HepG2 (cell line): Measurements from ENCODE around the gene ITCH.

Experiments used
- AHR ChIP-seq: IDR thresholded peaks from 2 replicates; pipeline ENCODE4 v1.6.1; 2018; ENCODE audit warnings: missing genetic modification reagents, missing compliant biosample characterization
- CREB3 ChIP-seq: sonication (generic); formaldehyde crosslinking; IDR thresholded peaks from 2 replicates; pipeline ENCODE4 v1.5.0; 2020; ENCODE audit warnings: missing genetic modification reagents
- DPF2 ChIP-seq: sonication (generic); formaldehyde crosslinking; IDR thresholded peaks from 2 replicates; pipeline ENCODE4 v1.4.0; 2020; ENCODE audit warnings: mild to moderate bottlenecking, low read depth, missing genetic modification reagents, borderline replicate concordance
- JUND ChIP-seq: sonication (generic); formaldehyde crosslinking; IDR thresholded peaks from 2 replicates; pipeline ENCODE4 v1.8.0; 2022; ENCODE audit warnings: mild to moderate bottlenecking, missing genetic modification reagents
- NR2F6 ChIP-seq, 2 experiments: IDR thresholded peaks; 2 replicates each; pipeline ENCODE4 v1.6.1; 2016; ENCODE audit warnings: antibody characterized with exemption in 1 of 2, mild to moderate bottlenecking in 1 of 2
- PCBP2 ChIP-seq: fragments of 200-400 bp; formaldehyde crosslinking; optimal IDR thresholded peaks from 2 replicates; pipeline ENCODE3; 2018; ENCODE audit warnings: low read length, low read depth; ENCODE audit not compliant: poor library complexity, severe bottlenecking
- RXRB ChIP-seq: IDR thresholded peaks from 2 replicates; pipeline ENCODE4 v1.6.1; 2016; ENCODE audit warnings: borderline replicate concordance, missing genetic modification reagents, missing compliant biosample characterization
- SMC3 ChIP-seq: IDR thresholded peaks from 2 replicates; pipeline ENCODE4 v1.6.1; 2011; ENCODE audit warnings: low read length, improper control_type of control experiment
- TOPORS ChIP-seq: sonication (generic); formaldehyde crosslinking; IDR thresholded peaks from 2 replicates; pipeline ENCODE4 v1.8.0; 2023; ENCODE audit warnings: mild to moderate bottlenecking, missing genetic modification reagents
- TF ChIP-seq, protein P1 (sequence below): sonication (generic); formaldehyde crosslinking; IDR thresholded peaks from 2 replicates; pipeline ENCODE4 v1.5.0; 2020; ENCODE audit warnings: mild to moderate bottlenecking, missing genetic modification reagents, moderate library complexity

DNA sequence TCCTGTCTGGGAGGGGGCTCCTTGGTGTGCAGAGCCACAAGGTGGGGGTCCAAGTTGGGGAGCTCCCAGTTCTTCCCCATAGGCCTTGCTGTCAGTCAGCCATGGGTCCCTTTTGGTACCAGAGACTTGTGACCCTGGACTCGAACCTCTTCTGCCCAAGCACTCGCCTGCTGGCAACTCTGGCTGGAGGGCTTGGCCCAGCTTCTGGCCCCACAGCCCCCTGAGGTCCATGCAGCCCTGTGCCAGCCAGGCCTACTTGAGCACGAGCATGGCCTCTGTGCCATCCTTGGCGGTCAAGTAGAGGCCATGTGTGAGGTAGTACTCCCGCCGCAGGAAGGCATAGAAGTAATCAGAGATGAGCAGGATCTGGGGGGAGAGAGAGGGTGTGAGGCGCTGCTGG lies 197.5 kb downstream of the ITCH start:
- TF ChIP-seq AHR (CRISPR knock-in tag) = no peak
- no peak for TF ChIP-seq NR2F6 (IDR thresholded peaks at IDR 0.05)
- TF ChIP-seq NR2F6 (CRISPR knock-in tag; IDR thresholded peaks at IDR 0.05) = no peak
- no peak for TF ChIP-seq RXRB (CRISPR knock-in tag)
- TF ChIP-seq, protein P1, sequence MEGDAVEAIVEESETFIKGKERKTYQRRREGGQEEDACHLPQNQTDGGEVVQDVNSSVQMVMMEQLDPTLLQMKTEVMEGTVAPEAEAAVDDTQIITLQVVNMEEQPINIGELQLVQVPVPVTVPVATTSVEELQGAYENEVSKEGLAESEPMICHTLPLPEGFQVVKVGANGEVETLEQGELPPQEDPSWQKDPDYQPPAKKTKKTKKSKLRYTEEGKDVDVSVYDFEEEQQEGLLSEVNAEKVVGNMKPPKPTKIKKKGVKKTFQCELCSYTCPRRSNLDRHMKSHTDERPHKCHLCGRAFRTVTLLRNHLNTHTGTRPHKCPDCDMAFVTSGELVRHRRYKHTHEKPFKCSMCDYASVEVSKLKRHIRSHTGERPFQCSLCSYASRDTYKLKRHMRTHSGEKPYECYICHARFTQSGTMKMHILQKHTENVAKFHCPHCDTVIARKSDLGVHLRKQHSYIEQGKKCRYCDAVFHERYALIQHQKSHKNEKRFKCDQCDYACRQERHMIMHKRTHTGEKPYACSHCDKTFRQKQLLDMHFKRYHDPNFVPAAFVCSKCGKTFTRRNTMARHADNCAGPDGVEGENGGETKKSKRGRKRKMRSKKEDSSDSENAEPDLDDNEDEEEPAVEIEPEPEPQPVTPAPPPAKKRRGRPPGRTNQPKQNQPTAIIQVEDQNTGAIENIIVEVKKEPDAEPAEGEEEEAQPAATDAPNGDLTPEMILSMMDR = no peak
- no peak for TF ChIP-seq PCBP2
- TF ChIP-seq SMC3 = no peak
- no peak for TF ChIP-seq TOPORS (CRISPR knock-in tag)
- no peak for TF ChIP-seq CREB3
- no peak for TF ChIP-seq DPF2 (CRISPR knock-in tag)
- no peak for TF ChIP-seq JUND (CRISPR knock-in tag)
